ENCODE measurements around the gene GCDH. TPM values are rescaled to one million over a fixed set of nuclear protein-coding genes. Genes with fewer than 3 reads are reported as not detected.
"Not testable (repeated sequence)": the region's sequence is repeated elsewhere in the genome, so short reads cannot be mapped to it uniquely, and the experiment has no call there.

The GCDH gene
- polyA plus RNA-seq, 1 donor = 30.4 TPM

DNA sequence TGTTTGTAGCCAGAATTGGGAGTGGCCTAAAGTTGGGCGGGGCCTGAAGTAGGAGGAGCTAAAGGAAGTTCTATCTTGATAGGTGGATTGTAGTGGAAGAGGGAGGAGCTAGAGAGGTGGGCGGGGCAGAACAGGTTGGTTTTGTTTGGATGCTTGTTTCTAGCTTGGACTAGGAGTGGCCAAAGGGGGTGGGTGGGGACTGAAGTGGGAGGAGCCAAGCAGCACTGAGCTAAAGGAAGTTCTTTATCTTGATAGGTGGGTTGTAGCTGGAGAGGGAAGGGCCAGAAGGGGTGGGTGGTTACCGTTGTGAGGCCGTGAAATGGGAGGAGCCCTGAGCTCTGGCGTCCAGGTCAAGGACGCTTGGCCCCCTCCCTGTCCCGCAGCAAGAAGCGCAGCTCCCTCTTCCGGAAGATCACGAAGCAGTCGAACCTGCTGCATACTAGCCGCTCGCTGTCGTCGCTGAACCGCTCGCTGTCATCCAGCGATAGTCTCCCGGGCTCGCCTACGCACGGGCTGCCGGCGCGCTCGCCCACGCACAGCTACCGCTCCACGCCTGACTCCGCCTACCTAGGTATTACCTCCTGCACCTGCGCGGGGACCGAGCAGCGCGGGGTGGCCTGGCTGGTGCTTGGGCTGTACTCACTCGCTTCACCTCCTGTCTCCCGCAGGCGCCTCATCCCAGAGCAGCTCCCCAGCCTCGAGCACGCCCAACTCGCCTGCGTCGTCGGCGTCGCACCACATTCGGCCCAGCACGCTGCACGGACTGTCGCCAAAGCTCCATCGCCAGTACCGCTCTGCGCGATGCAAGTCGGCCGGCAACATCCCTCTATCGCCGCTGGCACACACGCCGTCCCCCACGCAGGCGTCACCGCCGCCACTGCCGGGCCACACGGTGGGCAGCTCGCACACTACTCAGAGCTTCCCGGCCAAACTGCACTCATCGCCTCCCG is 17.7 kb upstream of the GCDH start:
- DNase-seq = no peak

DNA sequence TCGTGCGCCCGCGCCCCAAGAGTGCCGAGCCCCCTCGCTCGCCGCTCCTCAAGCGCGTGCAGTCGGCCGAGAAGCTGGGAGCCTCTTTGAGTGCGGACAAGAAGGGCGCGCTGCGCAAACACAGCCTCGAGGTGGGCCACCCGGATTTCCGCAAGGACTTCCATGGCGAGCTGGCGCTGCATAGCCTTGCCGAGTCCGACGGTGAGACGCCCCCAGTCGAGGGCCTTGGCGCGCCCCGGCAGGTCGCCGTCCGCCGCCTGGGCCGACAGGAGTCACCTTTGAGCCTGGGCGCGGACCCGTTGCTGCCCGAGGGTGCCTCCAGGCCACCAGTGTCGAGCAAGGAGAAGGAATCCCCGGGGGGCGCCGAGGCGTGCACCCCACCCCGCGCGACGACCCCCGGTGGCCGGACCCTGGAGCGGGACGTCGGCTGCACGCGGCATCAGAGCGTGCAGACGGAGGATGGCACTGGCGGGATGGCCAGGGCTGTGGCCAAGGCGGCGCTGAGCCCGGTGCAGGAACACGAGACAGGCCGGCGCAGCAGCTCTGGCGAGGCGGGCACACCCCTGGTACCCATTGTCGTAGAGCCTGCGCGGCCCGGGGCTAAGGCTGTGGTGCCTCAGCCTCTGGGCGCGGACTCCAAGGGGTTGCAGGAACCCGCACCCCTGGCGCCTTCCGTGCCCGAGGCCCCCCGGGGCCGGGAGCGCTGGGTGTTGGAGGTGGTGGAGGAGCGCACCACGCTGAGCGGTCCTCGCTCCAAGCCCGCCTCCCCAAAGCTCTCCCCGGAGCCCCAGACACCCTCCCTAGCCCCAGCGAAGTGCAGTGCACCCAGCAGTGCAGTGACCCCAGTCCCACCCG is 16.8 kb upstream of the GCDH start:
- no peak for DNase-seq

GRCh38 chr19:12875086-12875485 is 15.9 kb upstream of the GCDH start:
- DNase-seq = no peak

GRCh38 chr19:12880551-12881171 is 10.3 kb upstream of the GCDH start:
- DNase-seq = no peak

GRCh38 chr19:12881172-12881808 is 9.7 kb upstream of the GCDH start, which contains the start of gene DNASE2:
Gene DNASE2, minus strand, starts transcription at chr19:12881449. Its CDS starts 74 bp downstream, at chr19:12881375.
- peak; percentile 91 for DNase-seq

GRCh38 chr19:12882589-12882988 is 8.4 kb upstream of the GCDH start:
- no peak for DNase-seq

GRCh38 chr19:12884202-12884601 is 6.8 kb upstream of the GCDH start:
- DNase-seq = no peak

GRCh38 chr19:12884627-12884925 is 6.4 kb upstream of the GCDH start:
- DNase-seq = no peak

GRCh38 chr19:12884926-12885748 is 5.8 kb upstream of the GCDH start:
- peak; percentile 31 for DNase-seq

DNA sequence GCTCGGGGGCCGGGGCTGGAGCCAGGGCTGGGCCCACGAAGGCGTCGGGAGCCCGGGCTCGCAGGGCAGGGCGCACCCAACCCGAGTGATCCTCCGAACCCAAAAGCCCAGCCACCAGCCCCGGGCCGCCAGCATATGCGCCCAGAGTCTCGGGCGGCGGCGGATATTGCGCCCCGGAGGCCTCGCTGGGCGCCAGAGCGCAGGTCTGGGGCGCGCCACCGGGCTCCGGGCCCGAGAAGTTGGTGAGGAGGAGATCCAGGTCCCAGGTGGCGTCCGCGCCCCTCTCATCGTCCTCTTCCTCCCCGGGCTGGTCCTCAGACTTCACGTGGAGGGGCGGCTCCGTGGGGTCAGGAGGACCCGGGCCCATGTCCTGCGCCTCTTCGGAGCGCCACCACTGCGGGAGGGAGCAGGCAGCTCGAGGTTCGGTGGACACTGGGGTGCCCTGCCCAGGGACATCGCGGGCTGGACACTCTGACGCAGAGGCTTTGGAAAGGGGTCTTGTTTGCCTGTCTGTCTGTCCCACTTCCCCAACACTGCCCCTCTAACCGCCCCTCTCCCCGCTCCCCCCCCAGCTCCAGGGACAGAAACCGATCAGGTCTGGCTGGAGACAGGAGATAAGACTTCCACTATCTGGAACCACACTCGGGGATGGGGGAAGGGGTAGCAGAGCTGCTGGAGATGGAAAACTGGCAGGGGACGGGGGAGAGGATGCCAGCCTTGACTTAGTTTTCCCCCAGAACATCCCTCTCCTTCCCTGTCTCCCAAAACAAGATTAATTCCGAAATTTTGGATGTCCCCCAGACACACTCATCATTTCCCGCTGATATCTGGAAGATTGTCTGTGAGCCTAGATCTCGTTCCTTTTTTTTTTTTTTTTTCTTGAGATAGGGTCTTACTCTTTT is 5.0 kb upstream of the GCDH start:
- no peak for DNase-seq

- DNase-seq = no peak
These were observed 4.3 kb upstream of the GCDH start for GRCh38 chr19:12886651-12886968.

GRCh38 chr19:12886969-12887747 is 3.8 kb upstream of the GCDH start, which contains the start of gene KLF1:
Gene KLF1, minus strand, starts transcription at chr19:12887201. Its CDS starts 61 bp downstream, at chr19:12887140.
- DNase-seq = no peak

- DNase-seq = no peak
These were observed 2.9 kb upstream of the GCDH start for GRCh38 chr19:12888006-12888603.

DNA sequence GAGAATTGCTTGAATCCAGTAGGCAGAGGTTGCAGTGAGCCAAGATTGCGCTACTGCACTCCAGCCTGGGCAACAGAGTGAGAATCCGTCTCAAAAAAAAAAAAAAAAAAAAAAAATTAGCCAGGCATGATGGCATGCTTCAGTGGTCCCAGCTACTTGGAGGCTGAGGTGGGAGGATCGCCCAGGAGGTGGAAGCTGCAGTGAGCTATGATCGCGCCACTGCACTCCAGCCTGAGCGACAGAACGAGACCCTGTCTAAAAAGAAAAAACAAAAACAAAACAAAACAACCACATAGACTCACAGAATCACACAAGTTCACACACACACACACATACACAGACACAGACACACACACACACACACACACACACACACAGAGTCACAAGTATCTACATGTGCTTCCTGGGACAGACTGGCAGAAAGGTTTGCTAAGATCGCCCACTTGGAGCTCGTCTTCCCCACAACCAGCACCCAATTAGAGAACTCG is 617 bp upstream of the GCDH start:
- not testable (repeated sequence) for DNase-seq

DNA sequence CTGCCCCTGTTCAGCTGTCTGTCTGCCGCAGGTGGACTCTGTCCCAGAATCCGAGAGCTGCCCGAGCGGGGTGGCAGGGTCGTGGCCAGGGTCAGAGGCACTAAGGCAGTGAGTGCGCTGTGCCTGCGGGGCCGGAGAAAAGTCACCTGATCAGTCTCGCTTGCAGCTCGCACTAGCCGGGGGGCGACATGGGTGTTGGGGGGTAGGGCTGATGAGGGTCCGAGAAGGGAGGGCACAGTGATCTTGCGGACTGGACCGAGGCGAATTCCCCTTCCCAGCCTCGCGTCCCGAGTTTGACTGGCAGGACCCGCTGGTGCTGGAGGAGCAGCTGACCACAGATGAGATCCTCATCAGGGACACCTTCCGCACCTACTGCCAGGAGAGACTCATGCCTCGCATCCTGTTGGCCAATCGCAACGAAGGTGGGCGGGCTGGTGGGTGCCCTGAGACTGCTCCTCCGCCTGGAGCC is 627 bp downstream of the GCDH start:
- no peak for DNase-seq

- no peak for DNase-seq
These were observed 2.6 kb downstream of the GCDH start for GRCh38 chr19:12893582-12893981.

GRCh38 chr19:12896460-12896859 is 5.5 kb downstream of the GCDH start:
- DNase-seq = no peak

DNA sequence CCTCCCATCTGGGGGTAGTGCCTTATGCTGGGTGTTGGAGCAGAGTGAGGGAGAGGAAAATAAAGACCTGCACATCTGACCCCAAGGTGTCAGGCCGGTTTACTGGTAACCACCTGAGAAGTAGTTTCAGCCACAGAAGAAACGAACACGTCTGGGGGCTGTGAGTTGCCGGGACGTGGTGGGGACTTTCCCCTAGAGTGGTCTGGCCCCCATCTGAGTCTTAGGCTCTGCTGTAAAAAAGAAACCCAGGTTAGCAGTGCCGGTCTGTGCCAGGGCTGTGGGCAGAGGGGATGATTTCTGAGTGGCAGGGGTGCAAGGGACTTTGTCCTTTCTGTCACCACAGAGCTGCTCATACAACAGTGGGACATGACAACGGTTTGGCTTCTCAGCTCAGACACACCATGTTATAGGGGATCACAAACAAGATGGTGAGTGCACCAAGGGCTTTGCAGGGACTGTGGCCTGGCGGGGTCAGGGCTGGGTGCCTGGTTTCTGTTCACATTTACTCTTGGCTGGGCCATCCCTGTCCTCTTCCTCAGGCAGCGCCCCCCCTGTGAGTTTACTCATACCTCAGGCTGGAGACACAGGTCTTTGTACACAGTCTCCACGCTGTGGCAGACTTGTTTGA is 9.0 kb downstream of the GCDH start:
- DNase-seq = no peak

- DNase-seq = no peak
These were observed 16.2 kb downstream of the GCDH start for GRCh38 chr19:12907166-12907565.

Data from hindlimb muscle (tissue), 1 donor.